GM13977 (cell line): ENCODE measurements around the gene APOD.

Source experiments
- DNase-seq: peaks from one replicate; pipeline ENCODE4 v3.0.0; 2012; ENCODE audit warnings: low spot score
- CTCF ChIP-seq: IDR thresholded peaks from 2 replicates; pipeline ENCODE4 v1.5.1; 2012; ENCODE audit warnings: mild to moderate bottlenecking, control low read depth; ENCODE audit not compliant: insufficient read depth; ENCODE audit errors: extremely low read depth, missing control alignments
- in situ Hi-C: fragments of 300-500 bp; cut with MboI; formaldehyde crosslinking; loops from one replicate; pipeline ENCODE4 v1.12.0; 2022; ENCODE audit warnings: low sequenced_read_pairs, low pct_unique_long_range_greater_than_20kb, mixed read lengths, inconsistent platforms; ENCODE audit not compliant: unreplicated experiment

APOD gene

DNA sequence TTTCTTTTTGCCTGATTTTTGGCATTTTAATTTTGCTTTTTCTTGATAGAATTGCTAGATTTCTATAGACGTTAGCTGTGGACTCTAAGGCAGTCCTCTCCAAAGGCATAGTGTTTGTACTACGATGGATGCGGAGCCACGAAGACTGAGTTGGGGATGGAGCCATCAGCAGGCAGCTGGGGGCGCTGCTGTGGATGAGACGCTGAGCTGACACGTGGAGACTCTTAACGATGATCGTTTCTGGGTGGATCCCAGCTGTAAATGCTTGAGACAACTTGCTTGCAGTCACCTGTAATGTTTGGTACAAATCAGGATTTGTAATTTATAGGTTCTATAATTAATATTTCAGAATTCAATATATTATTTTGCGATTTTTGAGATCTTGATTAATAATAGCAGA is 27.4 kb downstream of the APOD start:
- in situ Hi-C loops: loop anchor here (25.0 kb wide), 1 partner anchor 281 kb away; no protein-coding TSS in a partner anchor
- DNase-seq: no peak
- peak; percentile 46 for TF ChIP-seq CTCF

- in situ Hi-C loops: loop anchor here (25.0 kb wide), 1 partner anchor 282 kb away; no protein-coding TSS in a partner anchor
- no peak for DNase-seq
- TF ChIP-seq CTCF: no peak
These were observed 28.6 kb downstream of the APOD start for GRCh38 chr3:195555110-195555509.

DNA sequence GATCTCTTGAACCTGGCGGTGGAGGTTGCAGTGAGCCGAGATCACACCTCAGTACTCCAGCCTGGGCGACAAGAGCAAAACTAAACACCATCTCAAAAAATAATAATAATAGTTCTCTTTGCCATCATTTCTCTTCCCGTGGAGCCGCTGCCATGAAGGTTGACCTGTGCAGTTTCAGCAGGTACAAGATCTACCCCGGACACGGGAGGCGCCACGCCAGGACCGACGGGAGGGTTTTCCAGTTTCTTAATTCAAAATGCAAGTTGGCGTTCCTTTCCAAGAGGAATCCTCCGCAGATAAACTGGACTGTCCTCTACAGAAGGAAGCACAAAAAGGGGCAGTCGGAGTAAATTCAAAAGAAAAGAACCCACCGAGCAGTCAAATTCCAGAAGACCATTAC is 29.3 kb downstream of the APOD start:
- in situ Hi-C loops: loop anchor here (25.0 kb wide), 1 partner anchor 283 kb away; no protein-coding TSS in a partner anchor
- no peak for TF ChIP-seq CTCF

DNA sequence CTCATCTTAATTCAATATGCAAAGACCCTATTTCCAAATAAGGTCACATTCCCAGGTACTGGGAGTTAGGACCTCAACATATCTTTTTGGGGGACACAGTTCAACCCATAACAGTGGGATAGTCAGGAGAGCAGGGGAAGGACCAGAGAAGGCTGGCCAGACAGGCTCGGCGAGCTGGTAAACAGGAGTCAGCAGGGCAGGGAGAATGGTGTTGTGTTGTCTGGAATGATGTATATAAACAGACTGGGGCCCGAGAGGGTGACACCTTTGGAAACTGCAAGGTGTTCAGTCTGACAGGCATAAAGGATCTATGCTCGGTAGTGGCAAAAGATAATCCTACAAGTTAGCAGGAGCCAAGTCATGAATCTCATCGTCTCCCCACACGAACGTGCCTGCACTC is 30.5 kb downstream of the APOD start:
- no peak for TF ChIP-seq CTCF
- no peak for DNase-seq
- in situ Hi-C loops: loop anchor here (25.0 kb wide), 1 partner anchor 284 kb away; no protein-coding TSS in a partner anchor

More for the DNA sequence above, 29.3 kb downstream of the APOD start:
- DNase-seq: no peak

GRCh38 chr3:195551381-195551978 is 32.3 kb downstream of the APOD start:
- TF ChIP-seq CTCF: no peak
- no peak for DNase-seq
- in situ Hi-C loops: loop anchor here (25.0 kb wide), 1 partner anchor 286 kb away; no protein-coding TSS in a partner anchor

GRCh38 chr3:195550723-195551122 is 33.0 kb downstream of the APOD start:
- in situ Hi-C loops: loop anchor here (25.0 kb wide), 1 partner anchor 287 kb away; no protein-coding TSS in a partner anchor
- TF ChIP-seq CTCF: no peak
- DNase-seq: no peak
